GM12873 (cell line): ENCODE measurements around the gene SLC43A3.
A peak's percentile ranks its signal among the peaks of the same experiment; 100 is the strongest.

Experiments
- CTCF ChIP-seq: IDR thresholded peaks from 2 replicates; pipeline ENCODE4 v1.5.1; 2012; ENCODE audit warnings: low read depth, mild to moderate bottlenecking, moderate library complexity, low read length, control low read depth; ENCODE audit not compliant: insufficient read depth; ENCODE audit errors: missing control alignments

Gene SLC43A3

GRCh38 chr11:57463671-57464538 is 37.0 kb upstream of the SLC43A3 start:
- TF ChIP-seq CTCF = no peak

GRCh38 chr11:57462597-57462996 is 35.7 kb upstream of the SLC43A3 start:
- no peak for TF ChIP-seq CTCF

GRCh38 chr11:57461841-57462489 is 35.0 kb upstream of the SLC43A3 start:
- no peak for TF ChIP-seq CTCF

- TF ChIP-seq CTCF = no peak
Observed at GRCh38 chr11:57460758-57461749, 34.1 kb upstream of the SLC43A3 start.

GRCh38 chr11:57460022-57460757 is 33.3 kb upstream of the SLC43A3 start, which contains the start of gene RTN4RL2:
RTN4RL2 (plus strand) TSS chr11:57460528; CDS start chr11:57460866, 338 bp downstream.
- TF ChIP-seq CTCF = peak; percentile 63

GRCh38 chr11:57459164-57460021 is 32.5 kb upstream of the SLC43A3 start:
- TF ChIP-seq CTCF = no peak
